Large intestine (tissue), 3 donors: ENCODE data around the gene GRM5. TPM values are rescaled to one million over a fixed set of nuclear protein-coding genes. Genes with fewer than 3 reads are reported as not detected.

ENCODE experiments used
- DNase-seq, 2 donors: peaks; one replicate each; pipeline versions ENCODE4 v3.0.0 to v3.0.0-alpha.2; 2013
- H3K27ac ChIP-seq: one replicate; pipeline ENCODE4 v1.5.1; 2013; ENCODE audit warnings: low read length
- H3K27me3 ChIP-seq: 2 replicates; pipeline ENCODE4 v1.6.1; 2013; ENCODE audit warnings: low read length; ENCODE audit not compliant: control insufficient read depth, insufficient read depth
- H3K36me3 ChIP-seq: 2 replicates; pipeline ENCODE4 v1.6.1; 2013; ENCODE audit warnings: low read length; ENCODE audit not compliant: control insufficient read depth, insufficient read depth
- H3K4me1 ChIP-seq: one replicate; pipeline ENCODE4 v1.6.1; 2013; ENCODE audit warnings: low read length; ENCODE audit not compliant: control insufficient read depth, insufficient read depth
- H3K4me3 ChIP-seq: one replicate; pipeline ENCODE4 v1.5.1; 2013; ENCODE audit warnings: low read length
- H3K9me3 ChIP-seq: one replicate; pipeline ENCODE4 v1.6.1; 2013; ENCODE audit warnings: mild to moderate bottlenecking, low read depth, low read length, moderate library complexity; ENCODE audit not compliant: control insufficient read depth
- WGBS: methylation state at CpG from one replicate; pipeline ENCODE4 v1.1.5; 2013; ENCODE audit warnings: low lambda C conversion rate; ENCODE audit not compliant: insufficient coverage; 5-methylcytosine and 5-hydroxymethylcytosine counted together
- polyA plus RNA-seq: library from polyadenylated mRNA; unstranded; fragments of 120-200 nt; gene quantifications from one replicate; pipeline ENCODE4 v1.2.1, GENCODE V29; 2013

GRM5 gene
- polyA plus RNA-seq, 1 donor: 0.06 TPM

DNA sequence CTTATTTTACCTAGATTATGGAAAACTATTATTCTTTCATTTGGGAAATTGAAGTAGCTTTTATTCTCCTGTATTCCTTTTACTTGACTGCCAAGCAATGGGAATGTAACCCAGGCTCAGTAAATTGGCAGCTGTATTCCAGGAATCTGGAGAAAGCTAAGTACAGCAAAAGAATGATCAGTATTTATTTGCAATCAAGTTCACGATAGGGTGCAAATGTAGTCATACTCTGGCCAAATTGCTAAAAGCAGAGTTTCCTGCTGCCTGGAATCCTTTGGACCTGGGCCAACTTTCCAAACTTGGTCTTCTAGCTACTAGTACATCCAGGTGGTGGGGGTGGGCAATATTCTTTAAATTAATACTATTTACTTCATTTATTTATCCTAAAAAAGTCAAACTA, 442.3 kb downstream of the GRM5 start:
- Histone ChIP-seq H3K4me1 (no peaks in the 10 kb centered on the region), H3K9me3 (no peaks in the 10 kb centered on the region), H3K27me3 (no peaks in the 10 kb centered on the region), H3K36me3 (no peaks in the 10 kb centered on the region), H3K4me3 (no peak overlapping the region), H3K27ac (no peak overlapping the region)
- WGBS: no CpG with 5 or more reads among the region's 1 CpG
- DNase-seq: no peak

DNA sequence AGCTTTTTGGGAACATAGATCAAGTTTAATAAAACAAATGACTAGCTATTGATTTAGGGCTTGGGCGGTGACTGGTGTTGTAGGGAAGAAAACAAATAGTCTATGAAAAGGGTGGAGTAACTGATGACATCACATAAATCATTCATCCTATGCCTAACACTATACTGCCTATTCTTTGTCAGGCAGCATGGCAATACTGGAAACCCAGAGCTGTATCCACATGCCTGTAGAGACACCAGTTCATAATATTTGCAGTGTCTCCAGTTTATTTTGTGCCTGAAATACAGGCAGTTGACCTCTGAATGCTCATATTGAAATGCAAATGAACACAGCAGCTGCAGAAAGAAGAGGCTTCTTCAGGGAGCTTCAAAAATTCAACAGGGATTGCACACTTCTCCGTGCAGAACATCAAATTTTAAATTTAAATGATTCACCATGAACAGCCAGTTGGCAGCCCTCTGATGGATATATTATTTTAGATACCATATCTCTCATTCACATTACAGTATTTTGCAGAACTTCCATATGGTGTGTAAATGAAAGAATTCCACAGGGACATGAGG, 445.1 kb downstream of the GRM5 start:
- Histone ChIP-seq H3K4me3 (no peak overlapping the region), H3K9me3 (no peaks in the 10 kb centered on the region), H3K27ac (no peak overlapping the region), H3K36me3 (no peaks in the 10 kb centered on the region), H3K27me3 (no peaks in the 10 kb centered on the region), H3K4me1 (no peaks in the 10 kb centered on the region)
- DNase-seq: no peak
- 40% methylated on average over 1 of the region's 2 CpGs for WGBS

DNA sequence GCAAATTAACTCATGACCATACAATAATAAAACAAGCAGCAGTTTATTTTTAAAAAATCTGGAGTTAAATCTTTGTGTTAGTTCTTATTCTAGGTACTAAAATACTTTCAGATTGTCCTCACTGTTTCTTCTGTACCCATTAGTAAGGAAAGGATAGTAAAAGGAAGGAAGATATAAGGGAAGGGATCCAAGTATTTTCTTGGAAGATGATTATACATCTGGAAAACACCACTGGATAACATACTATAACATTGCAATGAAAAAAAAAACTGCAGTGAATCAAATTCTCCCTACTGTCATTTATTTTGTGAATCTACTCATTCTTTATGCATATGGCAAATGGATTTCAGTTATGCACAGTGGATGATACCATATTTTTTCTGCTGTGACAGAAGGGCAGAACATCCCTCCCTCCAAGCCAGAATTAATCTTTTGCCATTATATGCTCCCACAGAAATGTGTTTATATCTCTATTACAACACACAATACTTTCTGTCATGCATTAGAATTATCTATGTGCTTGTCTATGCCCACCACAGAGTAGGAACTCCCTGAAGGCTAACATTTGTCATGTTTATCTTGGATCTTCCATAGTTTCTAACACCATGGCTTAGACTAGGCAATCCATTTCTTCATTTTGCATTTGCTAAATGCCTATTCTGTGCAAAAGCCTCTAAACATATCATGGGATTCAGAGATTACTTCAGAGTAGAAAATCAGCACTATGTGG, 446.0 kb downstream of the GRM5 start:
- no peaks in the 10 kb centered on the region for H3K36me3 ChIP-seq
- H3K27ac ChIP-seq: no peak overlapping the region
- H3K9me3 ChIP-seq: no peaks in the 10 kb centered on the region
- no peak for DNase-seq
- no peaks in the 10 kb centered on the region for H3K4me1 ChIP-seq
- no peaks in the 10 kb centered on the region for H3K27me3 ChIP-seq
- no peak overlapping the region for H3K4me3 ChIP-seq

GRCh38 chr11:88619071-88619425, 446.7 kb downstream of the GRM5 start:
- Histone ChIP-seq H3K9me3 (no peaks in the 10 kb centered on the region), H3K27me3 (no peaks in the 10 kb centered on the region), H3K4me1 (no peaks in the 10 kb centered on the region), H3K27ac (no peak overlapping the region), H3K4me3 (no peak overlapping the region), H3K36me3 (no peaks in the 10 kb centered on the region)
- no CpG with 5 or more reads among the region's 1 CpG for WGBS
- DNase-seq: no peak

GRCh38 chr11:88618327-88619070, 447.3 kb downstream of the GRM5 start:
- no peaks in the 10 kb centered on the region for H3K27me3 ChIP-seq
- H3K4me1 ChIP-seq: no peaks in the 10 kb centered on the region
- no peak for DNase-seq
- no peaks in the 10 kb centered on the region for H3K9me3 ChIP-seq
- H3K36me3 ChIP-seq: no peaks in the 10 kb centered on the region
- no peak overlapping the region for H3K27ac ChIP-seq
- no CpG with 5 or more reads among the region's 5 CpGs for WGBS
- H3K4me3 ChIP-seq: no peak overlapping the region

GRCh38 chr11:88617226-88617625, 448.6 kb downstream of the GRM5 start:
- H3K9me3 ChIP-seq: no peaks in the 10 kb centered on the region
- DNase-seq: no peak
- no peak overlapping the region for H3K27ac ChIP-seq
- H3K4me1 ChIP-seq: no peaks in the 10 kb centered on the region
- no peak overlapping the region for H3K4me3 ChIP-seq
- no peaks in the 10 kb centered on the region for H3K36me3 ChIP-seq
- no CpG with 5 or more reads among the region's 1 CpG for WGBS
- no peaks in the 10 kb centered on the region for H3K27me3 ChIP-seq

DNA sequence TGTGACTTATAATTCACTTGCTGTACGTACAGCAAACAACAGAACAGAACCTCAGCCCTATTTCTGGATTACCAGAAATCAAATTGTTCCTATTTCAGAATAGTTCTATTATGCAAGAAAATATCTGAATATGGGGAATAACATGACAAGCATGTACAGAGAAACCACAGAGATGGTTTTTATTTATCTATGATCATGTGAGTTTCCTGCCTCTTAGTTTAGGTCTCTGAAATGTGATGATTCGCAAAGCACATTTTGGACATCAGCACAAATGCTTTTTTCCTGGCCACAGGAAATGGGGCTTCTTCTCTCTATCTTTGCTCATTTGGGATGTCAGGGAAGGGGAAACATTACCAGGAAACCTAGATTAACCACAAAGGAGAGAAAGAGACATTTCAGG, 461.5 kb downstream of the GRM5 start:
- Histone ChIP-seq H3K4me3 (no peak overlapping the region), H3K4me1 (no peaks in the 10 kb centered on the region), H3K27ac (no peak overlapping the region), H3K27me3 (no peaks in the 10 kb centered on the region), H3K9me3 (no peaks in the 10 kb centered on the region), H3K36me3 (no peaks in the 10 kb centered on the region)
- whole genome bisulfite sequencing: 86% methylated on average over 1 of the region's 2 CpGs
- no peak for DNase-seq

DNA sequence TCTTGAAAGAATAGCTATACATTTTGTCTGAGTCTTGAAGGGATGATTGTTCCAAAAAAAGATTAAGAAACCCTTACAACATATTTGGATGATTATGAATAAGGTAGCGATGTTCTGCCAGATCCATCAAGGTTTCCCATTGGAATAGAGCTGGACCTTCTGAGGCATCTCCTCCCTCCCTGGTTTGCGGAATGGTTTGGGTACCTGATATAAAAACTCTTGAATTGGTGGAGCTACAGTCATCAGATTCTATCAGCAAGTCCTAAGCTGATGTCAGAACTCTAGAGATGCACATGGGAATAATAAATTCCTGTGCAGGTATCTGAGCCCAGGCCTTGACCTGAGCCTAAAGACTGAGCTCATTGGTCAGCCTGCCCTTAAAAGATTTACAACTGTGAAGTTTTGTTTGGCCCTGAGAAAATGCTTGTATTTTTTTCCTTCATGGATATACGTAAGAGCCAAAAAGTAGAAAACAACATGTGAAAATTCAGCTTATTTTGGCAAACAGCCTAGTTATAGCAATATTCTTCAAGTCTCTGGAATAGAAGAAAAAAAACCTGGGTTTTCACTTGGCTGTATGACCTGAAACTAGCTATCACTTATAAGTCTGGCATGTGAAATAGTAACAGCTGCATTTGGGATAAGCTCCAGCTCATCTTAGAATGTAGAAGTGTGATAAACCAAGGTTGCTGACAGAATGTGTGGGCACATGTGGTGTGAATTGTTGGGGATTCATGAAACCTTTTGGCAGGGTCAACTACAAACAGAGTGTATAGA, 462.5 kb downstream of the GRM5 start:
- H3K27me3 ChIP-seq: no peaks in the 10 kb centered on the region
- WGBS: no CpG with 5 or more reads among the region's 3 CpGs
- H3K36me3 ChIP-seq: no peaks in the 10 kb centered on the region
- H3K4me3 ChIP-seq: no peak overlapping the region
- no peaks in the 10 kb centered on the region for H3K9me3 ChIP-seq
- H3K27ac ChIP-seq: no peak overlapping the region
- DNase-seq: no peak
- no peaks in the 10 kb centered on the region for H3K4me1 ChIP-seq

DNA sequence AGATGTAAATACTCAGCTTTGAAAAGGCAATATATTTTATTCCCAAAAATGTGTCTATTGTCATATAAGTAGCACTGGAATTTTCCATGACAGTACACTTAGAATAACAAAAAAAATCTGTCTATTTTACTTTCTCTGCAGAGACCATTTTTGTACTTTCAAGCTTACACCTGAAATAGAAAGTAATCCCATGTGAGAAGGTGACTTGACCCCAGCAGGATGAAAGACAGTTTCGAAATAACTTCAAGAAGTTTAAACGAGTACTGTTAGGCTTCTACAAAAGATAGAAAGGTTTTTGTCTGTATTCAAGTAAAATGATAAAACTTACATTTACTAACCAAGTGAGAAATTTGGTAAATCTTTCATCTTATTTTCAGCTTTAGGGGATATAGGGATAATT, 468.4 kb downstream of the GRM5 start:
- peaks cover 3% of the 10 kb centered on the region for H3K9me3 ChIP-seq
- no peak overlapping the region for H3K4me3 ChIP-seq
- no peaks in the 10 kb centered on the region for H3K4me1 ChIP-seq
- no peak overlapping the region for H3K27ac ChIP-seq
- no peak for DNase-seq
- WGBS: 83% methylated on average over 2 of the region's 2 CpGs
- H3K27me3 ChIP-seq: no peaks in the 10 kb centered on the region
- no peaks in the 10 kb centered on the region for H3K36me3 ChIP-seq

GRCh38 chr11:88596786-88597185, 469.0 kb downstream of the GRM5 start:
- H3K9me3 ChIP-seq: peaks cover 3% of the 10 kb centered on the region
- H3K4me1 ChIP-seq: no peaks in the 10 kb centered on the region
- H3K4me3 ChIP-seq: no peak overlapping the region
- no peaks in the 10 kb centered on the region for H3K36me3 ChIP-seq
- DNase-seq: no peak
- WGBS: 100% methylated on average over 1 of the region's 2 CpGs
- no peak overlapping the region for H3K27ac ChIP-seq
- no peaks in the 10 kb centered on the region for H3K27me3 ChIP-seq
